Right lobe of liver (tissue), 4 donors: Measurements from ENCODE around the gene TRIM71.

Experiments
- CTCF ChIP-seq, 4 donors: fragments of 200-600 bp in 3 of 4; fragments of 450-650 bp in 1 of 4; IDR thresholded peaks; one replicate each; pipeline versions ENCODE4 v1.5.1 to v1.8.0; 2016 to 2022; ENCODE audit warnings: antibody characterized with exemption in 4 of 4, mild to moderate bottlenecking in 2 of 4
- POLR2A ChIP-seq: fragments of 450-650 bp; IDR thresholded peaks from one replicate; pipeline ENCODE4 v1.6.1; 2017; ENCODE audit warnings: antibody characterized with exemption, mild to moderate bottlenecking
- donor health status: DM: no; HTN: no; CAD: no.
- donor health status: DM: no; HTN: no; CAD: no.
- donor health status: DM: no; HTN: yes; CAD: no.

- TF ChIP-seq CTCF (IDR thresholded peaks at IDR 0.05) (no peak), POLR2A (no peak)
Measured at GRCh38 chr3:32817257-32817557, 590 bp upstream of the TRIM71 start.
